Stimulated activated CD4-positive, alpha-beta T cell treated with anti-CD3 and anti-CD28 coated beads, Interleukin-15, amount 100 ng/mL, for 48 hours (primary cell): ENCODE results near the gene HIBADH.
"Not testable (repeated sequence)": the region's sequence is repeated elsewhere in the genome, so short reads cannot be mapped to it uniquely, and the experiment has no call there.

Experiments used
- DNase-seq, 2 donors: peaks; one replicate each; pipeline ENCODE4 v3.0.0-alpha.2; 2020; ENCODE audit warnings: low read depth in 2 of 2

Gene HIBADH

GRCh38 chr7:27678617-27679260 is 16.1 kb upstream of the HIBADH start:
- no peak for DNase-seq

- no peak for DNase-seq
Observed at GRCh38 chr7:27677912-27678612, 15.4 kb upstream of the HIBADH start.

GRCh38 chr7:27674126-27674525 is 11.4 kb upstream of the HIBADH start:
- not testable (repeated sequence) for DNase-seq

GRCh38 chr7:27671675-27672074 is 9.0 kb upstream of the HIBADH start:
- no peak for DNase-seq

- no peak for DNase-seq
Observed at GRCh38 chr7:27670676-27671075, 8.0 kb upstream of the HIBADH start.

- DNase-seq = no peak
Observed at GRCh38 chr7:27670177-27670576, 7.5 kb upstream of the HIBADH start.

- no peak for DNase-seq
Observed at GRCh38 chr7:27665531-27665930, 2.8 kb upstream of the HIBADH start.

GRCh38 chr7:27663989-27664331 is 1.3 kb upstream of the HIBADH start:
- DNase-seq = no peak

- DNase-seq = peak in 1 of 2 donors; percentile 6
Observed at GRCh38 chr7:27661811-27662489, 733 bp downstream of the HIBADH start.

GRCh38 chr7:27656724-27657123 is 6.0 kb downstream of the HIBADH start:
- no peak for DNase-seq

GRCh38 chr7:27655184-27655583 is 7.5 kb downstream of the HIBADH start:
- no peak for DNase-seq

GRCh38 chr7:27652518-27652917 is 10.2 kb downstream of the HIBADH start:
- DNase-seq = no peak

- no peak for DNase-seq
Observed at GRCh38 chr7:27651702-27652101, 11.0 kb downstream of the HIBADH start.

GRCh38 chr7:27650283-27650682 is 12.4 kb downstream of the HIBADH start:
- DNase-seq = no peak

GRCh38 chr7:27647489-27647888 is 15.2 kb downstream of the HIBADH start:
- DNase-seq = no peak

GRCh38 chr7:27647046-27647445 is 15.6 kb downstream of the HIBADH start:
- no peak for DNase-seq

GRCh38 chr7:27642271-27642670 is 20.4 kb downstream of the HIBADH start:
- no peak for DNase-seq

GRCh38 chr7:27641581-27642230 is 21.0 kb downstream of the HIBADH start:
- DNase-seq = no peak

- DNase-seq = no peak
Observed at GRCh38 chr7:27640884-27641574, 21.7 kb downstream of the HIBADH start.

- no peak for DNase-seq
Observed at GRCh38 chr7:27639851-27640250, 22.8 kb downstream of the HIBADH start.

- not testable (repeated sequence) for DNase-seq
Observed at GRCh38 chr7:27639048-27639447, 23.6 kb downstream of the HIBADH start.
